Measurements from ENCODE around the gene C12orf56. TPM values are rescaled to one million over a fixed set of nuclear protein-coding genes. Genes with fewer than 3 reads are reported as not detected.

C12orf56 gene
- total and polyA plus RNA-seq, 2 donors (not counting 3 experiments of a cell fraction or from before 2014, with no cell fraction given), result 0.06 TPM; not detected in 1

- Histone ChIP-seq H4K20me1 (replicated peaks; ENCODE audit: control insufficient read depth, extremely low read depth, insufficient read depth, low read length) (no peaks in the 10 kb centered on the region), H3K9ac (replicated peaks; ENCODE audit: extremely low read depth, insufficient read depth, low read length) (no peak overlapping the region), H3K9me3 (replicated peaks; ENCODE audit: control insufficient read depth, insufficient read depth, low read length) (no peaks in the 10 kb centered on the region), H3K27ac (ENCODE audit: insufficient read depth, low read depth, low read length) (no peak overlapping the region), H3K36me3 (ENCODE audit: control insufficient read depth in 2 of 2, extremely low read depth in 1 of 2, insufficient read depth in 2 of 2, low read length in 2 of 2) (peaks cover 36 to 42% of the 10 kb centered on the region in 2 experiments), H3K27me3 (ENCODE audit: control insufficient read depth in 2 of 2, insufficient read depth in 2 of 2, low read length in 2 of 2) (no peaks in the 10 kb centered on the region), H3K4me1 (ENCODE audit: control insufficient read depth, extremely low read depth, insufficient read depth, low read length) (no peaks in the 10 kb centered on the region), H3K9me1 (replicated peaks; ENCODE audit: control insufficient read depth, extremely low read depth, insufficient read depth, low read length) (no peaks in the 10 kb centered on the region), H3K79me2 (ENCODE audit: control insufficient read depth, insufficient read depth, low read length) (no peaks in the 10 kb centered on the region), H3K4me3 (replicated peaks in 1 of 3; ENCODE audit: insufficient read depth in 1 of 3, low read depth in 1 of 3, low read length in 3 of 3) (no peak overlapping the region), H2AFZ (ENCODE audit: low read depth, low read length) (no peak overlapping the region), H3K4me2 (ENCODE audit: insufficient read depth, low read length) (no peak overlapping the region)
- intact Hi-C loops (cut with micrococcal nuclease) (no loop called here), dilution Hi-C loops (cut with MboI; ENCODE audit: extremely low pct_ligation_motif_present, low sequenced_read_pairs) (no loop called here)
- FAIRE-seq (no peak), DNase-seq (ENCODE audit: low read depth, low spot score) (no peak)
- no peak for TF ChIP-seq POLR2AphosphoS5 (IDR thresholded peaks at IDR 0.05; ENCODE audit: insufficient read depth, low read depth, low read length)
- no peak for TF ChIP-seq CTCF (IDR thresholded peaks at IDR 0.05; ENCODE audit: extremely low read depth in 1 of 2, insufficient read depth in 1 of 2, low read depth in 1 of 2, low read length in 2 of 2)
- TF ChIP-seq MYC (IDR thresholded peaks at IDR 0.05; ENCODE audit: low read depth, low read length), result no peak
- TF ChIP-seq GATA2 (IDR thresholded peaks at IDR 0.05; ENCODE audit: insufficient read depth, insufficient read length, low read depth, low read length), result no peak
- TF ChIP-seq POLR2A (IDR thresholded peaks at IDR 0.05; ENCODE audit: low read depth, low read length), result no peak
- TF ChIP-seq FOS (IDR thresholded peaks at IDR 0.05; ENCODE audit: borderline replicate concordance, insufficient read depth, low read length), result no peak
- no peak for TF ChIP-seq EZH2 (IDR thresholded peaks at IDR 0.05; ENCODE audit: borderline replicate concordance, low read depth, low read length, severe bottlenecking)
- TF ChIP-seq MAX (IDR thresholded peaks at IDR 0.05; ENCODE audit: insufficient read depth, insufficient read length), result no peak
- no peak for TF ChIP-seq JUN (IDR thresholded peaks at IDR 0.05; ENCODE audit: borderline replicate concordance, insufficient read depth, insufficient read length, low read depth)
- no TSS peak for BruUV-seq (replicated peaks)
- CTCF ChIA-PET, result interaction anchor here (0.6 to 1.3 kb wide), 3 partner anchors 10 to 21 kb away, joined by 3 read pairs; no protein-coding TSS in a partner anchor
- POLR2A ChIA-PET, result no interaction called here
Measured at GRCh38 chr12:64433915-64434314, 43.4 kb upstream of the C12orf56 start.
